HG03442 (cell line): ENCODE results near the gene EDA.
"Not testable (repeated sequence)": the region's sequence is repeated elsewhere in the genome, so short reads cannot be mapped to it uniquely, and the experiment has no call there.

Experiments used
- ATAC-seq: cut with Tn5 transposase; IDR thresholded peaks from one replicate; pipeline ENCODE4 v1.9.1; 2021; ENCODE audit warnings: mild to moderate bottlenecking, moderate library complexity; ENCODE audit not compliant: unreplicated experiment

EDA gene

GRCh38 chrX:69741721-69742120, 125.8 kb downstream of the EDA start:
- no peak for ATAC-seq

GRCh38 chrX:69746051-69746450, 130.1 kb downstream of the EDA start:
- ATAC-seq, result no peak

- no peak for ATAC-seq
Measured at GRCh38 chrX:69748055-69748454, 132.1 kb downstream of the EDA start.

GRCh38 chrX:69759921-69760625, 144.2 kb downstream of the EDA start:
- ATAC-seq, result no peak

- no peak for ATAC-seq
Measured at GRCh38 chrX:69761633-69762032, 145.7 kb downstream of the EDA start.

GRCh38 chrX:69762340-69762739, 146.4 kb downstream of the EDA start:
- ATAC-seq, result no peak

- no peak for ATAC-seq
Measured at GRCh38 chrX:69793260-69793935, 177.5 kb downstream of the EDA start.

- ATAC-seq, result no peak
Measured at GRCh38 chrX:69795702-69796101, 179.8 kb downstream of the EDA start.

GRCh38 chrX:69807400-69807799, 191.5 kb downstream of the EDA start:
- ATAC-seq, result no peak

- no peak for ATAC-seq
Measured at GRCh38 chrX:69808375-69808774, 192.5 kb downstream of the EDA start.

GRCh38 chrX:69813677-69814076, 197.8 kb downstream of the EDA start:
- no peak for ATAC-seq

- ATAC-seq, result no peak
Measured at GRCh38 chrX:69815063-69815462, 199.2 kb downstream of the EDA start.

GRCh38 chrX:69815519-69815918, 199.6 kb downstream of the EDA start:
- ATAC-seq, result no peak

GRCh38 chrX:69844636-69845035, 228.7 kb downstream of the EDA start:
- ATAC-seq, result no peak

- ATAC-seq, result not testable (repeated sequence)
Measured at GRCh38 chrX:69859999-69860398, 244.1 kb downstream of the EDA start.

- no peak for ATAC-seq
Measured at GRCh38 chrX:69876221-69876620, 260.3 kb downstream of the EDA start.

- no peak for ATAC-seq
Measured at GRCh38 chrX:69884210-69884609, 268.3 kb downstream of the EDA start.

- ATAC-seq, result no peak
Measured at GRCh38 chrX:69896046-69896445, 280.1 kb downstream of the EDA start.

GRCh38 chrX:69900491-69900890, 284.6 kb downstream of the EDA start:
- ATAC-seq, result no peak

- ATAC-seq, result no peak
Measured at GRCh38 chrX:69906447-69906846, 290.5 kb downstream of the EDA start.

GRCh38 chrX:69914781-69915180, 298.9 kb downstream of the EDA start:
- ATAC-seq, result no peak

GRCh38 chrX:69919749-69920148, 303.8 kb downstream of the EDA start:
- no peak for ATAC-seq

GRCh38 chrX:69932323-69932722, 316.4 kb downstream of the EDA start:
- ATAC-seq, result no peak
